Measurements from ENCODE around the gene TAS1R2. TPM values are rescaled to one million over a fixed set of nuclear protein-coding genes. Genes with fewer than 3 reads are reported as not detected.

Gene TAS1R2
- total RNA-seq, 3 donors from 2014 or later (not counting 1 experiment from before 2014, with no cell fraction given) = not detected

DNA sequence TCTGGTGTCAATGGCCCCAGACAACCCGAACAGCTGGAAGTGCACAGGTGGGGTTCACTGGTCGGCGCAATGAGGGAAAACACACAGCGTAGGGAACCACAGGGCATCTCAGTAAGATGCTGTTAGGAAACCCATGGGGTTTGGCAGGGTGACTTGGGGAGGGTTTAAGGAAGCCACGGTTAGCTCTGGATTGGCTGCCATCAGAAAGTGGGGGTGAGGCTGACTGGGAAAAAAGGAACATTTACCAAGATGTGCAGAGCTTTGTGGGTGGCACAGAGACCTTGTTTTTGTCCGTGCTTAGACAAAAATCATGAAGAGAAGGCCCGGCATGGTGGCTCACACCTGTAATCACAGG is 31.9 kb upstream of the TAS1R2 start:
- TF ChIP-seq, protein P1, sequence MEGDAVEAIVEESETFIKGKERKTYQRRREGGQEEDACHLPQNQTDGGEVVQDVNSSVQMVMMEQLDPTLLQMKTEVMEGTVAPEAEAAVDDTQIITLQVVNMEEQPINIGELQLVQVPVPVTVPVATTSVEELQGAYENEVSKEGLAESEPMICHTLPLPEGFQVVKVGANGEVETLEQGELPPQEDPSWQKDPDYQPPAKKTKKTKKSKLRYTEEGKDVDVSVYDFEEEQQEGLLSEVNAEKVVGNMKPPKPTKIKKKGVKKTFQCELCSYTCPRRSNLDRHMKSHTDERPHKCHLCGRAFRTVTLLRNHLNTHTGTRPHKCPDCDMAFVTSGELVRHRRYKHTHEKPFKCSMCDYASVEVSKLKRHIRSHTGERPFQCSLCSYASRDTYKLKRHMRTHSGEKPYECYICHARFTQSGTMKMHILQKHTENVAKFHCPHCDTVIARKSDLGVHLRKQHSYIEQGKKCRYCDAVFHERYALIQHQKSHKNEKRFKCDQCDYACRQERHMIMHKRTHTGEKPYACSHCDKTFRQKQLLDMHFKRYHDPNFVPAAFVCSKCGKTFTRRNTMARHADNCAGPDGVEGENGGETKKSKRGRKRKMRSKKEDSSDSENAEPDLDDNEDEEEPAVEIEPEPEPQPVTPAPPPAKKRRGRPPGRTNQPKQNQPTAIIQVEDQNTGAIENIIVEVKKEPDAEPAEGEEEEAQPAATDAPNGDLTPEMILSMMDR (IDR thresholded peaks at IDR 0.05) = no peak
- Histone ChIP-seq H3K27me3 (ENCODE audit: control insufficient read depth, insufficient read depth, low read length) (no peaks in the 10 kb centered on the region), H3K9me3 (ENCODE audit: control insufficient read depth, insufficient read depth, low read length) (no peaks in the 10 kb centered on the region), H3K4me1 (ENCODE audit: control insufficient read depth, insufficient read depth, low read length) (no peaks in the 10 kb centered on the region), H3K27ac (ENCODE audit: low read length) (no peak overlapping the region), H3K4me3 (ENCODE audit: low read length) (no peak overlapping the region), H3K36me3 (ENCODE audit: control insufficient read depth, insufficient read depth, low read length) (no peaks in the 10 kb centered on the region)
- Mint-ChIP-seq H3K27ac (no peak overlapping the region), H3K9me3 (no peaks in the 10 kb centered on the region), H3K27me3 (ENCODE audit: low read depth in 2 of 2) (no peaks in the 10 kb centered on the region), H3K36me3 (no peaks in the 10 kb centered on the region), H3K4me3 (no peak overlapping the region), H3K4me1 (no peaks in the 10 kb centered on the region)
- ATAC-seq (no peak), DNase-seq (no peak)
- intact Hi-C loops (cut with micrococcal nuclease) = no loop called here
- 85% methylated on average over 7 of the region's 7 CpGs for WGBS (ENCODE audit: insufficient coverage)

DNA sequence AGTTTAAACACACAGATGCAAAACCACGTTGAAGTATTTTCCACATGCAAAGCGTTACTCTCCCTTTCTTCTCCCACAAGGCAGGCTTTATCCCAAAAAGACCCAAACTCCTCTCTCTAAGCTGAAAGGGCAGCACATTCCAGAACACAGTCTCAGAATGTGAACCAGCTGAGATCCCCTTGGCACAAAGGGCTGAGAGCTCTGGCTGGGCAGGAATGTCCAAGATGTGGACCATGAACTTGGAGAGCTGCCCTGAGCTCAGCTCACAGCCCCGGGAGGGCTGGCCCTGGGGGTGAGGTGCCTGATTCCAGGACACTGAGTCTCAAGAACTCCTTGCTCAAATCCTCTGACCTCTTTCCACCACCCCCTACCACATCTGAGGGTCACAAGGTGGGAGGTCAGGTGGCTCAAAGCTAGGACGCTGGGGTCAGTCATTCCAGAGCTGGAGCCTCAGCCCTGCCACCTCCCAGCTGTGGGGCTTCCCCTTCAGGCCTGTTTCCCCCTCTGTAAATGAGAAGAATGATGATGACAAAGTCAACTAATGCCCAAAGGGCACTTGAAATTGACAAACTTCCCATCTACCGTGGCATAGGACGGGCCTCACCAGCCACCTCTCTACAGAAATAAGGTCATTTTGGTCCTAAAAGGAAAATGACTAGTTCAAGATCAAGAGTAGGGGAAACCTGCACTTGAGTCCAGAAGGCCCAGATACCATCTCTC is 31.4 kb upstream of the TAS1R2 start:
- WGBS (ENCODE audit: insufficient coverage) = 82% methylated on average over 6 of the region's 6 CpGs
- DNase-seq = no peak
- no peaks in the 10 kb centered on the region for H3K9me3 Mint-ChIP-seq
- no peak for ATAC-seq
- H3K27me3 Mint-ChIP-seq (ENCODE audit: low read depth in 2 of 2) = no peaks in the 10 kb centered on the region
- TF ChIP-seq, protein P1 (IDR thresholded peaks at IDR 0.05) = no peak
- no peaks in the 10 kb centered on the region for H3K4me1 Mint-ChIP-seq
- H3K36me3 Mint-ChIP-seq = no peaks in the 10 kb centered on the region
- Histone ChIP-seq H3K4me3 (ENCODE audit: low read length) (no peak overlapping the region), H3K27ac (ENCODE audit: low read length) (no peak overlapping the region), H3K4me1 (ENCODE audit: control insufficient read depth, insufficient read depth, low read length) (no peaks in the 10 kb centered on the region), H3K27me3 (ENCODE audit: control insufficient read depth, insufficient read depth, low read length) (no peaks in the 10 kb centered on the region), H3K9me3 (ENCODE audit: control insufficient read depth, insufficient read depth, low read length) (no peaks in the 10 kb centered on the region), H3K36me3 (ENCODE audit: control insufficient read depth, insufficient read depth, low read length) (no peaks in the 10 kb centered on the region)
- no peak overlapping the region for H3K4me3 Mint-ChIP-seq
- intact Hi-C loops (cut with micrococcal nuclease) = no loop called here
- no peak overlapping the region for H3K27ac Mint-ChIP-seq

DNA sequence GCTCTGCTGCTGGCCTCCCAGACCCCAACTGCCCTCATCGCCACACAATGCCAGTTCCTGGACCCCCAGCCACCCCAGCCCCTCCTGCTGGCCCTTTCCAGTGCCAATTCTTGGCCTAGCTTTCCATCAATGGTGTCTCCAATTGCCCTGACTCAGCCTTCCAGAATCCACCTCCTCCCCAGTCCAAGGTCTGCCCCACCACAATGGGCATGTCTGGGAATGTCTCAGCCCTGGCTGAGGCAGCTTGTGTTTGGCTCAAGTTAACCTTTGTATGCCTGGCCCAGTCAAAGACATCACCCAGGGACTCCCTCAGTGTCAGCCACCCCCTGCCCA is 26.5 kb upstream of the TAS1R2 start:
- intact Hi-C loops (cut with micrococcal nuclease) = no loop called here
- no peaks in the 10 kb centered on the region for H3K4me1 ChIP-seq (ENCODE audit: control insufficient read depth, insufficient read depth, low read length)
- WGBS (ENCODE audit: insufficient coverage) = 100% methylated on average over 1 of the region's 1 CpG
- Mint-ChIP-seq H3K4me3 (no peak overlapping the region), H3K9me3 (no peaks in the 10 kb centered on the region), H3K36me3 (no peaks in the 10 kb centered on the region), H3K27ac (no peak overlapping the region), H3K4me1 (no peaks in the 10 kb centered on the region), H3K27me3 (ENCODE audit: low read depth in 2 of 2) (no peaks in the 10 kb centered on the region)
- no peaks in the 10 kb centered on the region for H3K27me3 ChIP-seq (ENCODE audit: control insufficient read depth, insufficient read depth, low read length)
- DNase-seq (no peak), ATAC-seq (no peak)
- TF ChIP-seq, protein P1 (IDR thresholded peaks at IDR 0.05) = no peak
- H3K36me3 ChIP-seq (ENCODE audit: control insufficient read depth, insufficient read depth, low read length) = no peaks in the 10 kb centered on the region
- no peaks in the 10 kb centered on the region for H3K9me3 ChIP-seq (ENCODE audit: control insufficient read depth, insufficient read depth, low read length)
- H3K27ac ChIP-seq (ENCODE audit: low read length) = no peak overlapping the region
- no peak overlapping the region for H3K4me3 ChIP-seq (ENCODE audit: low read length)

Measured in natural killer cell (primary cell).